ENCODE data around the gene ASAP2. TPM values are rescaled to one million over a fixed set of nuclear protein-coding genes. Genes with fewer than 3 reads are reported as not detected.

The ASAP2 gene
- total and polyA plus RNA-seq, 9 of the 15 experiments (the other 6 are each of a cell fraction or from before 2014, with no cell fraction given): 0.06 to 4.3 (median 3.1) TPM

DNA sequence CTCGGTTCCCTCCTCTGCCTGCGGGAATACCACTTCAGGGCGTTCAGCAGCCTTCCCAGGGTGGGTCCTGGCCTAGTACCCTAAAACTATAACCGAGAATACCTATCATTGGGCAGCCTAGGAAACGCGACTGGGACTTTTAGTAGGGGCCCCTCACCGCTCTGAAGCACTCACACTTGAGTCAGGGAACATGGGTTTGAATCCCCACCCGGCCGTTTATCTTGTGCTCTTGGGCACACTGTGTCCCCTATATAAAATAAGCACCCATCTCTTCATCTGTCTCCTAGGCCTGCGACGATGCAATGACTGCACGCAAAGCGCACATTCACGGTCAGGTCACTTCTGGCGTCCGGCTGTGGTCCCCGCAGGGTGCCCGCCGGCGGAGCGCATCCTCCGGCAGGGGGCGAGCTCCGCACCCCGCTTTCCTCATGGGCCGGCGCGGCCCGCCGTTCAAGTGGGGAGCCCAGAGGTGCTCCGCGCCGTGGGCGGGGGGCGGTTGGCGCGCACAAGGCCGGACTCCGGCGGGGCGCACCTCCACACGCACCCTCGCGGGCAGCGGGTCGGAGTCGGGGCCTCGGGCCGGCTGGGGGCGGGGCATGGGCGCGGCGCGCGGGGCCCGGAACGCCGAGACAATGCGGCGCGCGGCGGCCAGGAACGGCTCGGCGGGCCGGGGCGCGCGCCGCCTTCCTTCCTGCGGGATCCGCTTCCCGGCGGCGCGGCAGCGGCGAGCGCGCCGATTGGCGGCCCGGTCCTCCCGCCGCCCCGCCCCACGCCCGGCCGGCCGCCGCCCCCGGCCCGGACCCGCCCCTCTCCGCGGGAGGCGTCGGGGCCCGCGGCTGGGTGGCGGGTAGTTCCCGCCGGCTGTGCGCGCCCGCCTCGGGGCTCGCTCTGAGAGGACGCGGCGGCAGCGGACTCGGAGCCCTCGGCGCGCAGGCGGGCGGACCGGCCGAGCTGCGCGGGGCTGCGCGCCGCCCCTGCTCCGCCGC is at the start of gene ASAP2 (continued):
- 0 out of 2 replicates have a peak, but pooled peaks have one; percentile 40 for TF ChIP-seq ZNF589 (CRISPR knock-in tag; IDR thresholded peaks at IDR 0.05; ENCODE audit: low read depth)
- peak; percentile 52 for TF ChIP-seq TAF1 (IDR thresholded peaks at IDR 0.05; ENCODE audit: control insufficient read depth, extremely low read depth, insufficient read depth, low read length, severe bottlenecking)
- TF ChIP-seq MAFG (tag; conservative IDR thresholded peaks at IDR 0.05): no peak
- TF ChIP-seq NRF1 (conservative IDR thresholded peaks at IDR 0.05 in 1 of 2, IDR thresholded peaks at IDR 0.05 in 1 of 2): peak; percentile 58 to 63
- peak in 1 of 2 experiments; percentile 82; a peak in 2 of 4 replicates for TF ChIP-seq TEAD1 (CRISPR knock-in tag; IDR thresholded peaks at IDR 0.05)
- peak; percentile 59; the same call in 1 of the 2 replicates for TF ChIP-seq ESRRA (IDR thresholded peaks at IDR 0.05; ENCODE audit: borderline replicate concordance, low read depth)
- TF ChIP-seq, protein P1, sequence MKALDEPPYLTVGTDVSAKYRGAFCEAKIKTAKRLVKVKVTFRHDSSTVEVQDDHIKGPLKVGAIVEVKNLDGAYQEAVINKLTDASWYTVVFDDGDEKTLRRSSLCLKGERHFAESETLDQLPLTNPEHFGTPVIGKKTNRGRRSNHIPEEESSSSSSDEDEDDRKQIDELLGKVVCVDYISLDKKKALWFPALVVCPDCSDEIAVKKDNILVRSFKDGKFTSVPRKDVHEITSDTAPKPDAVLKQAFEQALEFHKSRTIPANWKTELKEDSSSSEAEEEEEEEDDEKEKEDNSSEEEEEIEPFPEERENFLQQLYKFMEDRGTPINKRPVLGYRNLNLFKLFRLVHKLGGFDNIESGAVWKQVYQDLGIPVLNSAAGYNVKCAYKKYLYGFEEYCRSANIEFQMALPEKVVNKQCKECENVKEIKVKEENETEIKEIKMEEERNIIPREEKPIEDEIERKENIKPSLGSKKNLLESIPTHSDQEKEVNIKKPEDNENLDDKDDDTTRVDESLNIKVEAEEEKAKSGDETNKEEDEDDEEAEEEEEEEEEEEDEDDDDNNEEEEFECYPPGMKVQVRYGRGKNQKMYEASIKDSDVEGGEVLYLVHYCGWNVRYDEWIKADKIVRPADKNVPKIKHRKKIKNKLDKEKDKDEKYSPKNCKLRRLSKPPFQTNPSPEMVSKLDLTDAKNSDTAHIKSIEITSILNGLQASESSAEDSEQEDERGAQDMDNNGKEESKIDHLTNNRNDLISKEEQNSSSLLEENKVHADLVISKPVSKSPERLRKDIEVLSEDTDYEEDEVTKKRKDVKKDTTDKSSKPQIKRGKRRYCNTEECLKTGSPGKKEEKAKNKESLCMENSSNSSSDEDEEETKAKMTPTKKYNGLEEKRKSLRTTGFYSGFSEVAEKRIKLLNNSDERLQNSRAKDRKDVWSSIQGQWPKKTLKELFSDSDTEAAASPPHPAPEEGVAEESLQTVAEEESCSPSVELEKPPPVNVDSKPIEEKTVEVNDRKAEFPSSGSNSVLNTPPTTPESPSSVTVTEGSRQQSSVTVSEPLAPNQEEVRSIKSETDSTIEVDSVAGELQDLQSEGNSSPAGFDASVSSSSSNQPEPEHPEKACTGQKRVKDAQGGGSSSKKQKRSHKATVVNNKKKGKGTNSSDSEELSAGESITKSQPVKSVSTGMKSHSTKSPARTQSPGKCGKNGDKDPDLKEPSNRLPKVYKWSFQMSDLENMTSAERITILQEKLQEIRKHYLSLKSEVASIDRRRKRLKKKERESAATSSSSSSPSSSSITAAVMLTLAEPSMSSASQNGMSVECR (CRISPR knock-in tag; IDR thresholded peaks at IDR 0.05): peak; percentile 81; the same call in 1 of the 2 replicates
- no peak for TF ChIP-seq ARHGAP35 (IDR thresholded peaks at IDR 0.05; ENCODE audit: partially characterized antibody)
- 0 out of 2 replicates have a peak, but pooled peaks have one; percentile 15 for TF ChIP-seq NFIC (IDR thresholded peaks at IDR 0.05)
- TF ChIP-seq SRSF3 (IDR thresholded peaks at IDR 0.05; ENCODE audit: insufficient read depth, low read length): no peak
- TF ChIP-seq, protein P2, sequence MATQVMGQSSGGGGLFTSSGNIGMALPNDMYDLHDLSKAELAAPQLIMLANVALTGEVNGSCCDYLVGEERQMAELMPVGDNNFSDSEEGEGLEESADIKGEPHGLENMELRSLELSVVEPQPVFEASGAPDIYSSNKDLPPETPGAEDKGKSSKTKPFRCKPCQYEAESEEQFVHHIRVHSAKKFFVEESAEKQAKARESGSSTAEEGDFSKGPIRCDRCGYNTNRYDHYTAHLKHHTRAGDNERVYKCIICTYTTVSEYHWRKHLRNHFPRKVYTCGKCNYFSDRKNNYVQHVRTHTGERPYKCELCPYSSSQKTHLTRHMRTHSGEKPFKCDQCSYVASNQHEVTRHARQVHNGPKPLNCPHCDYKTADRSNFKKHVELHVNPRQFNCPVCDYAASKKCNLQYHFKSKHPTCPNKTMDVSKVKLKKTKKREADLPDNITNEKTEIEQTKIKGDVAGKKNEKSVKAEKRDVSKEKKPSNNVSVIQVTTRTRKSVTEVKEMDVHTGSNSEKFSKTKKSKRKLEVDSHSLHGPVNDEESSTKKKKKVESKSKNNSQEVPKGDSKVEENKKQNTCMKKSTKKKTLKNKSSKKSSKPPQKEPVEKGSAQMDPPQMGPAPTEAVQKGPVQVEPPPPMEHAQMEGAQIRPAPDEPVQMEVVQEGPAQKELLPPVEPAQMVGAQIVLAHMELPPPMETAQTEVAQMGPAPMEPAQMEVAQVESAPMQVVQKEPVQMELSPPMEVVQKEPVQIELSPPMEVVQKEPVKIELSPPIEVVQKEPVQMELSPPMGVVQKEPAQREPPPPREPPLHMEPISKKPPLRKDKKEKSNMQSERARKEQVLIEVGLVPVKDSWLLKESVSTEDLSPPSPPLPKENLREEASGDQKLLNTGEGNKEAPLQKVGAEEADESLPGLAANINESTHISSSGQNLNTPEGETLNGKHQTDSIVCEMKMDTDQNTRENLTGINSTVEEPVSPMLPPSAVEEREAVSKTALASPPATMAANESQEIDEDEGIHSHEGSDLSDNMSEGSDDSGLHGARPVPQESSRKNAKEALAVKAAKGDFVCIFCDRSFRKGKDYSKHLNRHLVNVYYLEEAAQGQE (IDR thresholded peaks at IDR 0.05; ENCODE audit: borderline replicate concordance): peak; percentile 62
- TF ChIP-seq, protein P2 (CRISPR knock-in tag; IDR thresholded peaks at IDR 0.05; ENCODE audit: low read depth): 0 out of 2 replicates have a peak, but pooled peaks have one; percentile 32
